HCT116 (cell line): ENCODE measurements around the gene HECW1. TPM values are rescaled to one million over a fixed set of nuclear protein-coding genes. Genes with fewer than 3 reads are reported as not detected.

ENCODE experiments used
- ATAC-seq: fragments of 200-7000 bp; cut with Tn5 transposase; 2 replicates; pipeline ENCODE4 v1.9.1; 2020; ENCODE audit warnings: mild to moderate bottlenecking, moderate library complexity
- BruUV-seq: library from RNA; stranded (reverse); fragments of 400-500 nt; replicated peaks from 2 replicates; lab custom pipeline; 2021; lab: Mats Ljungman, UMichigan
- CTCF ChIA-PET: fragments of 300-600 bp; sonication (Branson Sonifier 250); formaldehyde crosslinking; loops from one replicate; lab custom pipeline; 2021; ENCODE audit warnings: antibody characterized with exemption; lab: Charles Lee
- POLR2A ChIA-PET: fragments of 300-600, 350-600 bp; sonication (Branson Sonifier 250); formaldehyde crosslinking; loops from one replicate; lab custom pipeline; 2021; ENCODE audit warnings: antibody characterized with exemption; lab: Charles Lee
- RAD21 ChIA-PET, 2 experiments: fragments of 300-600 bp; sonication (Branson Sonifier 250); formaldehyde crosslinking; loops; one replicate each; lab custom pipeline; 2023; ENCODE audit warnings: low total read pairs in 2 of 2; ENCODE audit not compliant: uncharacterized antibody in 2 of 2, unreplicated experiment in 2 of 2, low non-redundant PET in 1 of 2; lab: Charles Lee
- DNase-seq: peaks from one replicate; pipeline ENCODE4 v3.0.0-alpha.2; 2010; ENCODE audit warnings: low read depth, low spot score
- H2AFZ ChIP-seq: fragments of 200-600 bp; shearing (Covaris generic), sonication (generic); 2 replicates; pipeline ENCODE4 v1.6.1; 2017; ENCODE audit warnings: low read depth, mixed run types, mixed read lengths, antibody characterized with exemption, low read length; ENCODE audit not compliant: poor library complexity, severe bottlenecking
- H3K27ac ChIP-seq: 2 replicates; pipeline ENCODE4 v1.5.1; 2012; ENCODE audit warnings: low read depth, low read length
- H3K27me3 ChIP-seq: fragments of 200-600 bp; sonication (generic); 2 replicates; pipeline ENCODE4 v1.6.1; 2016; ENCODE audit warnings: mixed run types, low read length, mixed read lengths; ENCODE audit not compliant: insufficient read depth
- H3K36me3 ChIP-seq, 2 experiments: fragments of 200-500 bp in 1 of 2; fragments of 200-600 bp in 1 of 2; sonication (Bioruptor generic) in 1 of 2; sonication (generic) in 1 of 2; 2 replicates each; pipeline versions ENCODE4 v1.5.1 to v1.6.1; 2014 to 2016; ENCODE audit warnings: low read length in 2 of 2, inconsistent platforms in 1 of 2, mixed read lengths in 1 of 2, mixed run types in 1 of 2; ENCODE audit not compliant: insufficient read depth in 2 of 2, control insufficient read depth in 1 of 2
- H3K4me1 ChIP-seq, 2 experiments: fragments of 200-600 bp in 1 of 2; sonication (generic) in 1 of 2; 2 replicates each; pipeline versions ENCODE4 v1.5.1 to v1.6.1; 2012 to 2017; ENCODE audit warnings: low read length in 2 of 2, inconsistent platforms in 1 of 2, mild to moderate bottlenecking in 1 of 2, mixed read lengths in 1 of 2, mixed run types in 1 of 2, moderate library complexity in 1 of 2; ENCODE audit not compliant: insufficient read depth in 2 of 2, control insufficient read depth in 1 of 2
- H3K4me2 ChIP-seq: fragments of 200-600 bp; sonication (generic); 2 replicates; pipeline ENCODE4 v1.6.1; 2017; ENCODE audit warnings: mixed run types, low read length, mixed read lengths
- H3K4me3 ChIP-seq, 2 experiments: fragments of 200-600 bp in 1 of 2; sonication (generic) in 1 of 2; replicated peaks in 1 of 2; 2 replicates each; pipeline ENCODE4 v1.5.1; 2011 to 2016; ENCODE audit warnings: low read length in 2 of 2, control low read depth in 1 of 2, low read depth in 1 of 2, mild to moderate bottlenecking in 1 of 2, mixed read lengths in 1 of 2, mixed run types in 1 of 2
- H3K79me2 ChIP-seq: fragments of 200-600 bp; sonication (generic); 2 replicates; pipeline ENCODE4 v1.6.1; 2017; ENCODE audit warnings: mild to moderate bottlenecking, mixed run types, low read length, moderate library complexity, mixed read lengths; ENCODE audit not compliant: insufficient read depth
- H3K9ac ChIP-seq: fragments of 200-600 bp; sonication (generic); 2 replicates; pipeline ENCODE4 v1.6.1; 2016; ENCODE audit warnings: low read length, mixed read lengths
- H3K9me2 ChIP-seq: fragments of 200-600 bp; sonication (generic), shearing (Covaris generic); 2 replicates; pipeline ENCODE4 v1.6.1; 2017; ENCODE audit warnings: mixed run types, mild to moderate bottlenecking, moderate library complexity; ENCODE audit not compliant: insufficient read depth
- H3K9me3 ChIP-seq, 2 experiments: fragments of 200-500 bp in 1 of 2; fragments of 200-600 bp in 1 of 2; sonication (Bioruptor generic) in 1 of 2; sonication (generic) in 1 of 2; 2 replicates each; pipeline ENCODE4 v1.6.1; 2014 to 2017; ENCODE audit warnings: low read length in 2 of 2, mixed read lengths in 2 of 2, inconsistent platforms in 1 of 2, low read depth in 1 of 2, mild to moderate bottlenecking in 1 of 2, mixed run types in 1 of 2, moderate library complexity in 1 of 2; ENCODE audit not compliant: control insufficient read depth in 1 of 2, insufficient read depth in 1 of 2
- H4K20me1 ChIP-seq: fragments of 200-600 bp; sonication (generic), shearing (Covaris generic); 2 replicates; pipeline ENCODE4 v1.6.1; 2017; ENCODE audit warnings: mixed run types, mild to moderate bottlenecking, moderate library complexity; ENCODE audit not compliant: insufficient read depth
- CBX3 ChIP-seq: IDR thresholded peaks from 2 replicates; pipeline ENCODE4 v1.6.1; 2012; ENCODE audit warnings: low read depth
- CTCF ChIP-seq, 3 experiments: fragments of 200-600 bp in 1 of 3; sonication (generic) in 1 of 3; IDR thresholded peaks in 2 of 3; conservative IDR thresholded peaks in 1 of 3; 2 replicates each; pipeline ENCODE4 v1.5.1; 2012 to 2017; ENCODE audit warnings: low read depth in 2 of 3, low read length in 2 of 3, antibody characterized with exemption in 1 of 3, borderline replicate concordance in 1 of 3, control low read depth in 1 of 3, mild to moderate bottlenecking in 1 of 3, mixed read lengths in 1 of 3, mixed run types in 1 of 3, moderate library complexity in 1 of 3; ENCODE audit not compliant: insufficient read depth in 1 of 3
- FOSL1 ChIP-seq: IDR thresholded peaks from 2 replicates; pipeline ENCODE4 v1.6.1; 2012; ENCODE audit warnings: low read depth
- POLR2A ChIP-seq: IDR thresholded peaks from 2 replicates; pipeline ENCODE4 v1.7.0; 2011; ENCODE audit warnings: borderline replicate concordance; ENCODE audit not compliant: insufficient read depth, insufficient read length; ENCODE audit errors: extremely low read depth
- SIN3A ChIP-seq: IDR thresholded peaks from 2 replicates; pipeline ENCODE4 v1.6.1; 2012; ENCODE audit warnings: low read depth
- SP1 ChIP-seq: IDR thresholded peaks from 2 replicates; pipeline ENCODE4 v1.6.1; 2012; ENCODE audit warnings: low read depth
- intact Hi-C: fragments of 100-400 bp; cut with micrococcal nuclease; formaldehyde crosslinking; loops from 2 replicates; pipeline ENCODE4 v1.10.0; 2022
- total RNA-seq: library from RNA; stranded (reverse); gene quantifications from one replicate; pipeline ENCODE4 v1.2.1, GENCODE V29; 2021; ENCODE audit not compliant: unreplicated experiment
- TF ChIP-seq, protein P1 (sequence below): IDR thresholded peaks from 2 replicates; pipeline ENCODE4 v1.6.1; 2012; ENCODE audit warnings: low read depth

HECW1 gene
- total RNA-seq, 1 experiment from 2014 or later = 5.6 TPM

DNA sequence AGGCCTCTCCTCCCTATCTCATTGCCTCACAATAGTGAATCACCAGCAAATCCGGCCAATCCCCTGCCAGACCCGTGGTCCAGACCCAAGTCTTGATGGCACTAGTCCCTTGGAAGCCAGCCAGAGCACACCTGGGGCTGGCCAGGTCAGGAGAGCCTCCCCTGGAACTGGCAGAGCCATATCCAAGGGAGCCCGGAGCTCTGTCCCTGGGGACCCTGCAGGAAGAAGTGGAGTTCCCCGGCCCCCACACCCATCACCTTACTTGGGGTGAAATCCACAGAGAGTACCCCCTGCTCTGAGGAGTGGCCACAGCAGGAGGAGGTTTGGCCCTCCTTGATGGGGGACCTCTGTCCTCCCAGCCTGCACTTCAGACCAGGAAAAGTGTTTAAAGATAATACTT, 122.5 kb downstream of the HECW1 start:
- no TSS peak for BruUV-seq
- DNase-seq (no peak), ATAC-seq (no peak)
- Histone ChIP-seq H3K4me1 (no peaks in the 10 kb centered on the region), H2AFZ (no peak overlapping the region), H3K36me3 (no peaks in the 10 kb centered on the region), H3K27ac (no peak overlapping the region)
- POLR2A ChIA-PET = no interaction called here
- CTCF ChIA-PET = no interaction called here
- RAD21 ChIA-PET = no interaction called here
- intact Hi-C loops = no loop called here
- TF ChIP-seq SIN3A (no peak), CBX3 (no peak), SP1 (no peak), POLR2A (no peak), CTCF (IDR thresholded peaks at IDR 0.05 in 2 of 3, conservative IDR thresholded peaks at IDR 0.05 in 1 of 3; ENCODE audit: borderline replicate concordance in 1 of 3, insufficient read depth in 1 of 3, low read depth in 2 of 3, low read length in 2 of 3) (no peak), FOSL1 (no peak)
- TF ChIP-seq, protein P1, sequence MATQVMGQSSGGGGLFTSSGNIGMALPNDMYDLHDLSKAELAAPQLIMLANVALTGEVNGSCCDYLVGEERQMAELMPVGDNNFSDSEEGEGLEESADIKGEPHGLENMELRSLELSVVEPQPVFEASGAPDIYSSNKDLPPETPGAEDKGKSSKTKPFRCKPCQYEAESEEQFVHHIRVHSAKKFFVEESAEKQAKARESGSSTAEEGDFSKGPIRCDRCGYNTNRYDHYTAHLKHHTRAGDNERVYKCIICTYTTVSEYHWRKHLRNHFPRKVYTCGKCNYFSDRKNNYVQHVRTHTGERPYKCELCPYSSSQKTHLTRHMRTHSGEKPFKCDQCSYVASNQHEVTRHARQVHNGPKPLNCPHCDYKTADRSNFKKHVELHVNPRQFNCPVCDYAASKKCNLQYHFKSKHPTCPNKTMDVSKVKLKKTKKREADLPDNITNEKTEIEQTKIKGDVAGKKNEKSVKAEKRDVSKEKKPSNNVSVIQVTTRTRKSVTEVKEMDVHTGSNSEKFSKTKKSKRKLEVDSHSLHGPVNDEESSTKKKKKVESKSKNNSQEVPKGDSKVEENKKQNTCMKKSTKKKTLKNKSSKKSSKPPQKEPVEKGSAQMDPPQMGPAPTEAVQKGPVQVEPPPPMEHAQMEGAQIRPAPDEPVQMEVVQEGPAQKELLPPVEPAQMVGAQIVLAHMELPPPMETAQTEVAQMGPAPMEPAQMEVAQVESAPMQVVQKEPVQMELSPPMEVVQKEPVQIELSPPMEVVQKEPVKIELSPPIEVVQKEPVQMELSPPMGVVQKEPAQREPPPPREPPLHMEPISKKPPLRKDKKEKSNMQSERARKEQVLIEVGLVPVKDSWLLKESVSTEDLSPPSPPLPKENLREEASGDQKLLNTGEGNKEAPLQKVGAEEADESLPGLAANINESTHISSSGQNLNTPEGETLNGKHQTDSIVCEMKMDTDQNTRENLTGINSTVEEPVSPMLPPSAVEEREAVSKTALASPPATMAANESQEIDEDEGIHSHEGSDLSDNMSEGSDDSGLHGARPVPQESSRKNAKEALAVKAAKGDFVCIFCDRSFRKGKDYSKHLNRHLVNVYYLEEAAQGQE = no peak
- TF ChIP-seq, all 23 proteins: peak for 0
- H3K9ac ChIP-seq = no peak overlapping the region
- H3K79me2 ChIP-seq = no peaks in the 10 kb centered on the region
- no peaks in the 10 kb centered on the region for H4K20me1 ChIP-seq
- H3K4me2 ChIP-seq = no peak overlapping the region
- H3K27me3 ChIP-seq = no peaks in the 10 kb centered on the region
- no peaks in the 10 kb centered on the region for H3K9me3 ChIP-seq
- H3K9me2 ChIP-seq = no peaks in the 10 kb centered on the region
- H3K4me3 ChIP-seq = no peak overlapping the region
